Neural cell (in vitro differentiated cells): ENCODE data around the gene HIVEP3.

Experiments used
- EZH2 ChIP-seq: fragments of 200-600, 300-800 bp; shearing (Covaris generic), sonication (generic); IDR thresholded peaks from 2 replicates; pipeline ENCODE4 v1.6.1; 2014; ENCODE audit warnings: antibody characterized with exemption, low read length, borderline replicate concordance, mild to moderate bottlenecking; ENCODE audit not compliant: insufficient read depth, poor library complexity, severe bottlenecking
- TF ChIP-seq, protein P1 (sequence below): fragments of 450-650 bp; IDR thresholded peaks from 2 replicates; pipeline ENCODE4 v1.5.1; 2014; ENCODE audit warnings: antibody characterized with exemption, mild to moderate bottlenecking, moderate library complexity; ENCODE audit not compliant: poor library complexity, severe bottlenecking

DNA sequence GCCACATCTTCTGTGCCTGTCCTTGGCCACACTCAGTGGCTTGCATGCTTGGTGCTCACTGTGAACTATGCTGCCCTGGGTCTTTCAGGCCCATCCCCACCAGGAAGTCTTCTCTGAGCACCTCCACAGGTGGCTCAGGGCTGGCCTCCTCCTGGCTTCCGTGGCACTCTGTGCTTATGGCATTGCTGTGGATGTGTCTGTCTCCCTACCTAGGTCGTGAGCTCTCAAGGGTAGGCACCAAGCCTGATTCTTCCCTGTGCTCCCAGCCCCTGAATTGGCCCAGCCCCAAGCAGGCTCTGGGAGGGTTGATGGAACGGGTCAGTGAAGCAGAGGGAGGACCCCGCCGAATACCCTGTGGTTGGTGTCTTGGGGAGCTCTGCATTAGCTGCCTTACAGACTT is 236.6 kb downstream of the HIVEP3 start:
- TF ChIP-seq, protein P1, sequence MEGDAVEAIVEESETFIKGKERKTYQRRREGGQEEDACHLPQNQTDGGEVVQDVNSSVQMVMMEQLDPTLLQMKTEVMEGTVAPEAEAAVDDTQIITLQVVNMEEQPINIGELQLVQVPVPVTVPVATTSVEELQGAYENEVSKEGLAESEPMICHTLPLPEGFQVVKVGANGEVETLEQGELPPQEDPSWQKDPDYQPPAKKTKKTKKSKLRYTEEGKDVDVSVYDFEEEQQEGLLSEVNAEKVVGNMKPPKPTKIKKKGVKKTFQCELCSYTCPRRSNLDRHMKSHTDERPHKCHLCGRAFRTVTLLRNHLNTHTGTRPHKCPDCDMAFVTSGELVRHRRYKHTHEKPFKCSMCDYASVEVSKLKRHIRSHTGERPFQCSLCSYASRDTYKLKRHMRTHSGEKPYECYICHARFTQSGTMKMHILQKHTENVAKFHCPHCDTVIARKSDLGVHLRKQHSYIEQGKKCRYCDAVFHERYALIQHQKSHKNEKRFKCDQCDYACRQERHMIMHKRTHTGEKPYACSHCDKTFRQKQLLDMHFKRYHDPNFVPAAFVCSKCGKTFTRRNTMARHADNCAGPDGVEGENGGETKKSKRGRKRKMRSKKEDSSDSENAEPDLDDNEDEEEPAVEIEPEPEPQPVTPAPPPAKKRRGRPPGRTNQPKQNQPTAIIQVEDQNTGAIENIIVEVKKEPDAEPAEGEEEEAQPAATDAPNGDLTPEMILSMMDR, result no peak
- no peak for TF ChIP-seq EZH2
